Measurements from ENCODE around the gene CPSF4. TPM values are rescaled to one million over a fixed set of nuclear protein-coding genes. Genes with fewer than 3 reads are reported as not detected.

CPSF4 gene
- total RNA-seq: 10 to 100 TPM; 59.2 to 65.9 TPM

DNA sequence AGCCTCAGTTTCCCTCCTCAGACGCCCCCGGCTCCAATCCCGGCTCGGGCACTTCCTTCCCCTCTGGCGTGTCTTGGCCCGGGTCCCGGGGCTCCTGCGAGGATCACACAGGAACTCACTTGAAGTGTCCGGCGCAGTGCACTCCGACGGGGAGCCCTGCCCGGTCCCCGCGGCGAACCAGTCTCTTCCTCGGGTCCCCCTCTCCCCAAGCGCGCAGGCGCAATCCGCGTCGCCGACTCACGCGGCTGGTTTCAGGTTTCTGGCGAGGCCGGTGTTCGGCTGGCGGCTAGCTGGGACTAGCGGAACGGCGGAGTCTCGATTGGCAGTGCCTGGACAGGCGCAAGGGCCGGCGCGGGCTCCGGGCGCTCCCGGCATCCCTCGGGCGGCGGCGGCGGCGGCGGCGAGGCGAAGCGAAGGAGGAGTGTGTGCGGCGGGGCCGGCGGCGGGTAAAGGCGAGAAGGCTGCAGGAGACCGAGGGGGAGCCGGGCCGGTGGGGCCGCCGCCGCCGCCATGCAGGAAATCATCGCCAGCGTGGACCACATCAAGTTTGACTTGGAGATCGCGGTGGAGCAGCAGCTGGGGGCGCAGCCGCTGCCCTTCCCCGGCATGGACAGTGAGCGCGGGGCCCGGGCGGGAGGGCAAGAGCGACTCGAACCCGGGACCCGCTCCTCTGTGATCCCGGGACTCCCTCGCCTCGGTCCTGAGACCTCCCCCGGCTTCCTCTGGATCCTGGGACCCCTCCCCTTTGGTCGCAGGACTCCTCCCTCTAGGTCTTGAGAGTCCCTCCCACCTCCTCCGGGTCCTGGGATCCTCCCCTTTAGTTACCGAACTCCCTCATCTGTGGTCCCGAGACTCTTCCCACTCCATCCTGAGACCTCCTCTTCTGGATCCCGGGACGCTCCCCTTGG is at the start of gene CPSF4, which contains the start of gene PTCD1:
TSS of gene CPSF4 (plus strand) at position 371 of the 908 bp plus-strand sequence. CDS start at position 511, 140 bp downstream.
TSS of gene PTCD1 (minus strand) at position 226 of the 908 bp plus-strand sequence. CDS start 3,556 bp downstream, outside the sequence.
- H3K36me3 Mint-ChIP-seq (ENCODE audit: insufficient read depth in 2 of 2): peaks cover 7 to 16% of the 10 kb centered on the region in 2 donors
- peak within 1 kb of the TSS; percentile 95 to 98 for H3K4me3 Mint-ChIP-seq
- no peaks in the 10 kb centered on the region for H3K27me3 Mint-ChIP-seq (ENCODE audit: low read depth)
- ATAC-seq (replicated peaks in 1 of 2): peak; percentile 95 to 96
- peak; percentile 95 to 96 for DNase-seq
- H3K9me3 Mint-ChIP-seq: no peaks in the 10 kb centered on the region
- H3K4me1 Mint-ChIP-seq (ENCODE audit: low read depth): peaks cover 48% of the 10 kb centered on the region
- peak within 1 kb of the TSS; percentile 99 for H3K27ac Mint-ChIP-seq

DNA sequence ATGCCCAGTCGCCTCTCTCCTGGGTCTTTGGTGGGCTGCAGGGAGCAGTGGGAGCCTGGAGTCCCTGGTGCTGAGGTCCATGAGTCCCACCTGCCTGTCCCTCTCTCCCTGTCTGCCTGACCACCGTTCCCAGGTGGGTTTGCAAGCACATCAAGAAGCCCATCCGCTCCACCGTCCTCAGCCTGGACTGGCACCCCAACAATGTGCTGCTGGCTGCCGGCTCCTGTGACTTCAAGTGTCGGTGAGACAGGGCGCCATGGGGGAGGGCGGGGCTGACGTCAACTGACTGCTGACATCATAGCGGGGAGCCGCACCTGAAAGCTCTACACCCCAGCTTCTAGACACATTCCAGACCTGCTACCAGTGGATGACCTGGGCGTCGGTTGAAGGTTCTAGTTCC is 49.0 kb upstream of the CPSF4 start:
- Mint-ChIP-seq H3K9me3 (no peaks in the 10 kb centered on the region), H3K4me1 (ENCODE audit: low read depth) (peaks cover 27% of the 10 kb centered on the region), H3K36me3 (ENCODE audit: insufficient read depth in 2 of 2) (peaks cover 0 to 27% of the 10 kb centered on the region in 2 donors), H3K27me3 (ENCODE audit: low read depth) (no peaks in the 10 kb centered on the region), H3K4me3 (no peak overlapping the region), H3K27ac (no peak overlapping the region)
- DNase-seq: no peak
- no peak for ATAC-seq (replicated peaks in 1 of 2)

DNA sequence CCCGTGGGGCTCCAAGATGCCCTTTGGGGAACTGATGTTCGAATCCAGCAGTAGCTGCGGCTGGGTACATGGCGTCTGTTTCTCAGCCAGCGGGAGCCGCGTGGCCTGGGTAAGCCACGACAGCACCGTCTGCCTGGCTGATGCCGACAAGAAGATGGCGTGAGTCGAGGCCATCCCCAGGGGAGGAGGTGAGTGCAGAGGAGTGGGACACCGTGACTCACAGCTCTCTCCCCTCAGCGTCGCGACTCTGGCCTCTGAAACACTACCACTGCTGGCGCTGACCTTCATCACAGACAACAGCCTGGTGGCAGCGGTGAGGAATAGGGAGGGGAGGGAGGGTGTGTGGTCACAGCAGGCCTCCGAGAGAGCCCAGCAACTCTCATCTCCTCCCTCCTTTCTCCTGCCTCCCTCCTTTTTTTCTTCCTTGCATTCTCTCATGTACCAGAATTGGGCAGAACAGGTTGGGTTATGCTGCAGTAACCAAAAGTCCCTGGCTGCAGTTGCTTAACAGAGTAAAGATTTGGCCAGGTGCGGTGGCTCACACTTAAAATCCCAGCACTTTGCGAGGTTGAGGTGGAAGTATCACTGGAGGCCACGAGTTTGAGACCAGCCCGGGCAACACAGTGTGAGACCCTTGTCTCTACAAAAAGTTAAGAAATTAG is 47.7 kb upstream of the CPSF4 start:
- Mint-ChIP-seq H3K36me3 (ENCODE audit: insufficient read depth in 2 of 2) (peaks cover 3 to 24% of the 10 kb centered on the region in 2 donors), H3K9me3 (no peaks in the 10 kb centered on the region), H3K27me3 (ENCODE audit: low read depth) (no peaks in the 10 kb centered on the region), H3K4me1 (ENCODE audit: low read depth) (peaks cover 23% of the 10 kb centered on the region), H3K27ac (no peak overlapping the region), H3K4me3 (peak overlapping the region in 1 of 2 donors; percentile 80)
- DNase-seq: no peak
- ATAC-seq (replicated peaks in 1 of 2): no peak

DNA sequence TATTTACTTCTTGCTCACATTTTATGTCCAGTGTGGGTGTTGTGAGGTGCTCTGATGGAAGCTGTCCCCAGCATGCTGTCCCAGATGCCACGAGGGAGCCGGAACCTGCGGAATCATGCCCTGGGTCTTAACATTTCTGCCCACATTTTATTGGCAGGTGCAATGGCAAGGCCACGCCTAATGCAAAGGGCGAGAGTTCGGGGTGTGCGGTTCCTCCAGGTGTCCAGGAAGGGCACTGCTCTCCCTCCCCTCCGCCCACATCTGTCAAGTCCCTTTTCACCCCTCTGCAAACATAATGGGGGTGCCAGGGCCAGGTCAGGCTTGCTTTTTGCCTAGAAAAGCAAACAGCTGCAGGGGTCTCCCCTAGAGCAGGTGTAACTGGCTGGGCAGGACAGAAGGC is 46.7 kb upstream of the CPSF4 start:
- Mint-ChIP-seq H3K4me3 (peak overlapping the region; percentile 43 to 80), H3K27me3 (ENCODE audit: low read depth) (no peaks in the 10 kb centered on the region), H3K36me3 (ENCODE audit: insufficient read depth in 2 of 2) (peaks cover 3 to 20% of the 10 kb centered on the region in 2 donors), H3K4me1 (ENCODE audit: low read depth) (peaks cover 21% of the 10 kb centered on the region), H3K9me3 (no peaks in the 10 kb centered on the region), H3K27ac (no peak overlapping the region)
- no peak for ATAC-seq (replicated peaks in 1 of 2)
- no peak for DNase-seq

DNA sequence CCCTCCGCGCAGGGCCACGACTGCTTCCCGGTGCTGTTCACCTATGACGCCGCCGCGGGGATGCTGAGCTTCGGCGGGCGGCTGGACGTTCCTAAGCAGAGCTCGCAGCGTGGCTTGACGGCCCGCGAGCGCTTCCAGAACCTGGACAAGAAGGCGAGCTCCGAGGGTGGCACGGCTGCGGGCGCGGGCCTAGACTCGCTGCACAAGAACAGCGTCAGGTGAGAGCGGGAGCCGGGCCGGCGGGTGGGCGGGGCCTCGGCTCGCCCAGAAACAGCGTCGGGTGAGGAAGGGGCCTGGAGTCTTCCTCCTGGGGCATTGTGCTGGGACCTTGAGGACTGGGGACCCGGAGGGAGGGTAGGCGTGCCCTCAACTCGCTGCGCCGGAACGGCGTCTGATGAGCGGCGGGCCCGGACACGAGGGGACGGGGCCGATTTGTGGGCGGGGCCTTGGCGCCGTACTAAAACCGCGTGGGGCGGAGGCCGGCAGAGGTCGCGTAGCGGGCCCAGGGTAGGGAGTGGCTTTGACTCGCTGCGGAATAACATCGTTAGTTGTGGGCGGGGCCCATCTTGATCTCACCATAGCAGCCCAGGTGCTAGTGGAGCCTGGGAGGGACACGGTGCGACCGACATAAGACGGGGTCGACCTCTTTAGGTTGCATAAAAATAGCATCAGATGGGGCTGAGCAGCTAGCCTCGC is 45.9 kb upstream of the CPSF4 start:
- ATAC-seq (replicated peaks in 1 of 2): peak; percentile 89 to 93
- peaks cover 21% of the 10 kb centered on the region for H3K4me1 Mint-ChIP-seq (ENCODE audit: low read depth)
- H3K27me3 Mint-ChIP-seq (ENCODE audit: low read depth): no peaks in the 10 kb centered on the region
- H3K9me3 Mint-ChIP-seq: no peaks in the 10 kb centered on the region
- H3K4me3 Mint-ChIP-seq: peak overlapping the region; percentile 76 to 80
- no peak overlapping the region for H3K27ac Mint-ChIP-seq
- peak; percentile 79 to 88 for DNase-seq
- H3K36me3 Mint-ChIP-seq (ENCODE audit: insufficient read depth in 2 of 2): peaks cover 3 to 19% of the 10 kb centered on the region in 2 donors

DNA sequence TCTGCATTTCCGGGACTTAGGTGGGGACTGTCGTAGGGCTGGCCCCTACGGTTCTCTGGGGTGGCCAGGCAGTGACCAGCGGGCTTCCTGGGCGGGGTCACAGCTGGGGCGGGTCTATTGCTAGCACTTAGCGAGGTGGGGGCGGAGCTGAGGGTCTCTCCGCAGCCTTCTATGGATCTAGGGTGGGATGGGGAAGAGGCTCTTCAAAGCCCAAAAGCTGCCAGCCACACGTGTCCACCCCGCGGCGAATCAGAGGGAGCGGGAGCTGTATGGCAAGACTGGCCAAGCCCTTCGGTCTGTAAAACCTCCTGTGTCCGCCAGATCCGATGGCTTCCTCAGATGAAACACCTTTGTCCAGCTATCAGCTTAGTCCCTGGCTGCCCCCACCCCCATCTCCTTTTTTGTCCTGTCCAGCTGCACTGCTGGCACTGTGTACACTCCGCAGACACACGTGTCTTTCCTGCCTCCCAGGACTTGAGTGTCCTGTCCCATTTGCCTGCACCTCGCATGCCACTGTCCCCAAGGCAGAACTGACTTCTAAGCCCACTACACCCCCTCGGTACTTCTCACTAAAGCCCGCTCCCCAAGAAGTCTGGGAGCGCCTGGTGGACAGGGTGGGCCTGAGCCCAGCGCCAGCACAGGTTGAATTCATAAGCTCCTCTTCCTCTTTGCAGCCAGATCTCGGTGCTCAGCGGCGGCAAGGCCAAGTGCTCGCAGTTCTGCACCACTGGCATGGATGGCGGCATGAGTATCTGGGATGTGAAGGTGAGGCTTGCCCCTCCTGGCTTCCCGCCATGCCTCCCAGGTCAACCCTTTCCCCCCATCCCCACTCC is 45.2 kb upstream of the CPSF4 start:
- peaks cover 3 to 20% of the 10 kb centered on the region in 2 donors for H3K36me3 Mint-ChIP-seq (ENCODE audit: insufficient read depth in 2 of 2)
- H3K27ac Mint-ChIP-seq: peak overlapping the region; percentile 59
- H3K27me3 Mint-ChIP-seq (ENCODE audit: low read depth): no peaks in the 10 kb centered on the region
- DNase-seq (no peak), ATAC-seq (replicated peaks in 1 of 2) (no peak)
- peaks cover 21% of the 10 kb centered on the region for H3K4me1 Mint-ChIP-seq (ENCODE audit: low read depth)
- peak overlapping the region; percentile 76 to 80 for H3K4me3 Mint-ChIP-seq
- H3K9me3 Mint-ChIP-seq: no peaks in the 10 kb centered on the region

DNA sequence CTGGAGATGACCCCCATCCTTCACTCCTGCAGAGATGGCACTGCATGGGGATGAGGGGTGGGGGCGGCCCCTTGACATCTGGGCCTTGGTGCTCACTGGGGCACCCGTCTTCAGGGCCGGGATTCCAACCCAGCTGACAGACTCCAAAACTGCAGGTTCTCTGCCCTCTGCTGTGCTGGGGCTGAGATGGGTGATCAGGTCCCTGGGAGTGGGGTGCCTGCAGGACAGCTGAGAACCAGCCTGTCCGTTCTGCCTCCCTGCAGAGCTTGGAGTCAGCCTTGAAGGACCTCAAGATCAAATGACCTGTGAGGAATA is 44.6 kb upstream of the CPSF4 start:
- peak overlapping the region in 1 of 2 donors; percentile 80 for H3K4me3 Mint-ChIP-seq
- H3K27ac Mint-ChIP-seq: no peak overlapping the region
- no peaks in the 10 kb centered on the region for H3K9me3 Mint-ChIP-seq

DNA sequence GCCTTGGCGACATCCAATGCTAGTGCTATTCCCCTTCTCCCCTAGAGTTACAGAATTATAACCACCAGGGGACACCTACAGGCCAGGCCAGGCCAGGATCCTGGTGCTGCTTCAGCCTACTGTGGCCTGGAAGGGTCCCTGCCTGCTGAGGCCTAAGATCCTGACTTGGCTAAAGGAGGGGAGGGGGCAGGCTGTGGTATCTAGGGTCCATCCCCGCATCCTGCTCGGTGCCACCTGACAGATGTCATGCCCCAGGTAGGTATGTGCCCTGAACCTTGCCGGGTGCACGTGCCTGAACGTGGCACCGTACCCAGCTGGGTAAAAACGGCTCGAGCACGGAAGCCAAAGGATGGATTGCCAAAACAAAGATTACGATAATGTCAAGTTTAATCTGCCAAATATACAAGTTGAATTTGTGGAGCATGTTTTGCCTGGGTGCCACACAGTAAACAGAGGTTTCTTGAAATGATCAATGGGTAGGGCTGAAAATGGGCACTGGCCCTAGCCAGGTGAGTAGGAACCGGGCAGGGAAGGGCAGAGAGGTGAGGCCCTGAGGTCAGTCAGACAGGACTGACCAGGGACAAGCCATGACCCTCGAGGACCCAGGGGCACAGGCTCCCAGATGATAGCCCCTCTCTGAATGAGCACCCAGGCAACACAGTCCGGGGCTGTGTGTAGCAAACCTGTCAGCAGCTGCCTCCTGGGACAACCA is 43.0 kb upstream of the CPSF4 start:
- Mint-ChIP-seq H3K4me3 (no peak overlapping the region), H3K4me1 (ENCODE audit: low read depth) (peaks cover 21% of the 10 kb centered on the region), H3K27me3 (ENCODE audit: low read depth) (no peaks in the 10 kb centered on the region), H3K9me3 (no peaks in the 10 kb centered on the region), H3K36me3 (ENCODE audit: insufficient read depth in 2 of 2) (peaks cover 3 to 22% of the 10 kb centered on the region in 2 donors), H3K27ac (peak overlapping the region; percentile 33)
- ATAC-seq (replicated peaks in 1 of 2): no peak
- DNase-seq: no peak

More for the DNA sequence above, 44.6 kb upstream of the CPSF4 start:
- Mint-ChIP-seq H3K27me3 (ENCODE audit: low read depth) (no peaks in the 10 kb centered on the region), H3K4me1 (ENCODE audit: low read depth) (peaks cover 21% of the 10 kb centered on the region), H3K36me3 (ENCODE audit: insufficient read depth in 2 of 2) (peaks cover 3 to 21% of the 10 kb centered on the region in 2 donors)
- ATAC-seq (replicated peaks in 1 of 2) (no peak), DNase-seq (no peak)

DNA sequence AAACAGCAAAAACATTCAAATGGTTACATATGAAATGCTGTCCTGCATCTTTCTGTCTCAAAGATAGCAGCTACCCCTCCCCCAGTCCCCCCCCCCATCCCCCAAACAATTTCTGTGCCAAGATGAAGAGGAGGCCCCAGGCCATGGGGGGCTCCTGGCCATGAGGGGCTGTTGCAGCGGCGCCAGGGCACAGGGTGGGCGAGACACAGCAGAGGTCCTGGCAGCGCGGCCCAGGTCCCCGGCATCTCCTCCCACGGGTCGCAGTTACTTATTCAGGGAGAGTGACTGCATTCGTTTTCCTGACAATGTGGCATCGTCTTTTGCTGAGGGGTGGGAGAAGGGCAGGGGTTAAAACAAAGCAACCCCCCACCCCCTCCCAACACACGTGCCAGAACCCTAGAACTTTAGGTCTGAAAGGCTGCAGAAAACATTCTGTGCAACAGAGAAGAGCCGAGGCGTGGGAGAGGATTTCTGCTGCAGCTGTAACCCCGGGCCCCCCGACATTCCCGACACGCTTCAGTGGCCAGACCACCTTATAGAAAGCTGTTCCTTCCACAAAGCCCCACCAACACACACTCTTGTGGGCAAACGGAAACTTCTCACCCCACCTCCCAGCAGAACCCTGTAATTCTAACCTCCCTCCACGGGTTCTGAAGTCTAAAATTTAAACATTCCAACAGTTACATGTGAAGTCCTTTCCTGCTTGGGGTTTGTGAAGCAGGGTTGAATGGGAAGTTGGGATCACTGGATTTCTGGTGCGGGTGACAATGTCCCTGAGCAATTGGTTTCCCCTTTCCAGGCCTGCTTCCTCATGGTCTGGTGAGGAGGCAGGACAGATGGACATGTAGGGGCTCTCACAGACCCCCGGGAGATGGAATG is 42.1 kb upstream of the CPSF4 start:
- Mint-ChIP-seq H3K4me3 (no peak overlapping the region), H3K27me3 (ENCODE audit: low read depth) (no peaks in the 10 kb centered on the region), H3K9me3 (no peaks in the 10 kb centered on the region), H3K4me1 (ENCODE audit: low read depth) (peaks cover 16% of the 10 kb centered on the region), H3K27ac (peak overlapping the region; percentile 16), H3K36me3 (ENCODE audit: insufficient read depth in 2 of 2) (peaks cover 7 to 27% of the 10 kb centered on the region in 2 donors)
- DNase-seq (no peak), ATAC-seq (replicated peaks in 1 of 2) (no peak)

DNA sequence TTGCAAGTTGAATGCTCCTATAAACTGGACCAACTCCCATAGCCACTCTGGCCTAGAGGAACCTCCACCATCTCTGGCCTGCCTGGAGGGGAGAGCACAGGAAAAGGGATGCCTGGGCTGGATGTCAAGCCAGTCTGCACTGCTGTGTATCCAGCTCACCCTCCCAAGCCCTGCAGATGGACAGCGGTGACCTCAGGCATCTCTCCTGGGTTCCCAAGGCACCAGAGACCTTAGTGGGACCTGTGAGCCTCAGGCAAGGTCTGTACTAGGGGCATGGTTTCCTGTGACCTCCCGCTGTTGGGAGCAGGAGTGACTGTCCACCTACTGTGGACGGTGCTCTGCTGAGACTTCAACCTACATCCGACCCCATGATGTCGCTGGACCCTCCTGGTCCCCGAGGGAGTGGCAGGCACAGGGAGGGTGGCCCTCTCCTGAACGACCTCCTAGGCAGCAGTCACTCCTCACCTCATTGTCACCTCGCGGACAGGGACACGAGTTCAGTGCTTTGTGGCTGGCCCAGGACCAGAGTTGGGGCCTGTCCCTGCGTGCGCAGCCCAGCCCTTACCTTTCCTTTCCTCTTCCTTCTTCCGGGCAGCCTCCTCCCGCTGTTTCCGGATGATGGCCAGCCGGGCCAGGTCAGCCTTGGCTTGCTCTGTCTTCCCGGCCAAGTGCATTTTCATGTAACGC is 41.3 kb upstream of the CPSF4 start:
- H3K27ac Mint-ChIP-seq: peak overlapping the region; percentile 29
- no peaks in the 10 kb centered on the region for H3K9me3 Mint-ChIP-seq
- no peak for ATAC-seq (replicated peaks in 1 of 2)
- H3K36me3 Mint-ChIP-seq (ENCODE audit: insufficient read depth in 2 of 2): peaks cover 7 to 28% of the 10 kb centered on the region in 2 donors
- DNase-seq: no peak
- H3K4me1 Mint-ChIP-seq (ENCODE audit: low read depth): peaks cover 11% of the 10 kb centered on the region
- H3K4me3 Mint-ChIP-seq: no peak overlapping the region
- no peaks in the 10 kb centered on the region for H3K27me3 Mint-ChIP-seq (ENCODE audit: low read depth)

All from activated T-cell treated with anti-CD3 and anti-CD28 coated beads, Interleukin-2, amount 50 U/mL, for 72 hours (primary cell).